ENCODE measurements around the gene TLR10.

Gene TLR10

GRCh38 chr4:38752372-38752940 lies 30.3 kb downstream of the TLR10 start:
- H3K9me3 ChIP-seq (ENCODE audit: control insufficient read depth in 1 of 2, low read length in 2 of 2): peaks cover 0 to 2% of the 10 kb centered on the region in 2 donors
- no peak overlapping the region for H3K4me3 ChIP-seq (ENCODE audit: low read depth in 1 of 2, low read length in 2 of 2)
- no peak overlapping the region for H3K27ac ChIP-seq (ENCODE audit: low read depth, low read length)
- peaks cover 0 to 11% of the 10 kb centered on the region in 2 donors for H3K4me1 ChIP-seq (ENCODE audit: control insufficient read depth in 1 of 2, insufficient read depth in 2 of 2, low read length in 2 of 2)
- H3K27me3 ChIP-seq (ENCODE audit: control insufficient read depth in 1 of 2, insufficient read depth in 2 of 2, low read length in 2 of 2): no peaks in the 10 kb centered on the region
- H3K36me3 ChIP-seq (ENCODE audit: control insufficient read depth in 1 of 2, insufficient read depth in 2 of 2, low read length in 2 of 2): no peaks in the 10 kb centered on the region
- H3K9ac ChIP-seq (ENCODE audit: low read depth in 1 of 2, low read length in 2 of 2): no peak overlapping the region

GRCh38 chr4:38751341-38752010 lies 31.3 kb downstream of the TLR10 start:
- Histone ChIP-seq H3K4me3 (ENCODE audit: low read depth in 1 of 2, low read length in 2 of 2) (no peak overlapping the region), H3K27ac (ENCODE audit: low read depth, low read length) (no peak overlapping the region), H3K27me3 (ENCODE audit: control insufficient read depth in 1 of 2, insufficient read depth in 2 of 2, low read length in 2 of 2) (no peaks in the 10 kb centered on the region), H3K9ac (ENCODE audit: low read depth in 1 of 2, low read length in 2 of 2) (no peak overlapping the region), H3K36me3 (ENCODE audit: control insufficient read depth in 1 of 2, insufficient read depth in 2 of 2, low read length in 2 of 2) (no peaks in the 10 kb centered on the region), H3K4me1 (ENCODE audit: control insufficient read depth in 1 of 2, insufficient read depth in 2 of 2, low read length in 2 of 2) (peaks cover 0 to 11% of the 10 kb centered on the region in 2 donors), H3K9me3 (ENCODE audit: control insufficient read depth in 1 of 2, low read length in 2 of 2) (peaks cover 0 to 4% of the 10 kb centered on the region in 2 donors)

GRCh38 chr4:38749336-38749735 lies 33.5 kb downstream of the TLR10 start:
- H3K4me3 ChIP-seq (ENCODE audit: low read depth in 1 of 2, low read length in 2 of 2): no peak overlapping the region
- H3K9ac ChIP-seq (ENCODE audit: low read depth in 1 of 2, low read length in 2 of 2): no peak overlapping the region
- no peaks in the 10 kb centered on the region for H3K27me3 ChIP-seq (ENCODE audit: control insufficient read depth in 1 of 2, insufficient read depth in 2 of 2, low read length in 2 of 2)
- H3K4me1 ChIP-seq (ENCODE audit: control insufficient read depth in 1 of 2, insufficient read depth in 2 of 2, low read length in 2 of 2): peaks cover 0 to 11% of the 10 kb centered on the region in 2 donors
- H3K36me3 ChIP-seq (ENCODE audit: control insufficient read depth in 1 of 2, insufficient read depth in 2 of 2, low read length in 2 of 2): no peaks in the 10 kb centered on the region
- H3K9me3 ChIP-seq (ENCODE audit: control insufficient read depth in 1 of 2, low read length in 2 of 2): peaks cover 0 to 4% of the 10 kb centered on the region in 2 donors
- H3K27ac ChIP-seq (ENCODE audit: low read depth, low read length): no peak overlapping the region

GRCh38 chr4:38747629-38748028 lies 35.2 kb downstream of the TLR10 start:
- Histone ChIP-seq H3K4me1 (ENCODE audit: control insufficient read depth in 1 of 2, insufficient read depth in 2 of 2, low read length in 2 of 2) (peaks cover 0 to 11% of the 10 kb centered on the region in 2 donors), H3K27me3 (ENCODE audit: control insufficient read depth in 1 of 2, insufficient read depth in 2 of 2, low read length in 2 of 2) (no peaks in the 10 kb centered on the region), H3K27ac (ENCODE audit: low read depth, low read length) (no peak overlapping the region), H3K4me3 (ENCODE audit: low read depth in 1 of 2, low read length in 2 of 2) (no peak overlapping the region), H3K9ac (ENCODE audit: low read depth in 1 of 2, low read length in 2 of 2) (no peak overlapping the region), H3K36me3 (ENCODE audit: control insufficient read depth in 1 of 2, insufficient read depth in 2 of 2, low read length in 2 of 2) (no peaks in the 10 kb centered on the region), H3K9me3 (ENCODE audit: control insufficient read depth in 1 of 2, low read length in 2 of 2) (peaks cover 0 to 4% of the 10 kb centered on the region in 2 donors)

GRCh38 chr4:38745881-38746280 lies 36.9 kb downstream of the TLR10 start:
- Histone ChIP-seq H3K4me3 (ENCODE audit: low read depth in 1 of 2, low read length in 2 of 2) (no peak overlapping the region), H3K27me3 (ENCODE audit: control insufficient read depth in 1 of 2, insufficient read depth in 2 of 2, low read length in 2 of 2) (no peaks in the 10 kb centered on the region), H3K9ac (ENCODE audit: low read depth in 1 of 2, low read length in 2 of 2) (no peak overlapping the region), H3K4me1 (ENCODE audit: control insufficient read depth in 1 of 2, insufficient read depth in 2 of 2, low read length in 2 of 2) (no peaks in the 10 kb centered on the region), H3K27ac (ENCODE audit: low read depth, low read length) (no peak overlapping the region), H3K9me3 (ENCODE audit: control insufficient read depth in 1 of 2, low read length in 2 of 2) (peaks cover 0 to 4% of the 10 kb centered on the region in 2 donors), H3K36me3 (ENCODE audit: control insufficient read depth in 1 of 2, insufficient read depth in 2 of 2, low read length in 2 of 2) (no peaks in the 10 kb centered on the region)

GRCh38 chr4:38743866-38744265 lies 38.9 kb downstream of the TLR10 start:
- no peaks in the 10 kb centered on the region for H3K36me3 ChIP-seq (ENCODE audit: control insufficient read depth in 1 of 2, insufficient read depth in 2 of 2, low read length in 2 of 2)
- H3K9me3 ChIP-seq (ENCODE audit: control insufficient read depth in 1 of 2, low read length in 2 of 2): peaks cover 0 to 4% of the 10 kb centered on the region in 2 donors
- no peak overlapping the region for H3K9ac ChIP-seq (ENCODE audit: low read depth in 1 of 2, low read length in 2 of 2)
- H3K4me3 ChIP-seq (ENCODE audit: low read depth in 1 of 2, low read length in 2 of 2): no peak overlapping the region
- no peaks in the 10 kb centered on the region for H3K4me1 ChIP-seq (ENCODE audit: control insufficient read depth in 1 of 2, insufficient read depth in 2 of 2, low read length in 2 of 2)
- H3K27ac ChIP-seq (ENCODE audit: low read depth, low read length): no peak overlapping the region
- no peaks in the 10 kb centered on the region for H3K27me3 ChIP-seq (ENCODE audit: control insufficient read depth in 1 of 2, insufficient read depth in 2 of 2, low read length in 2 of 2)

GRCh38 chr4:38740303-38740702 lies 42.5 kb downstream of the TLR10 start:
- H3K9me3 ChIP-seq (ENCODE audit: control insufficient read depth in 1 of 2, low read length in 2 of 2): no peaks in the 10 kb centered on the region
- H3K27ac ChIP-seq (ENCODE audit: low read depth, low read length): no peak overlapping the region
- no peaks in the 10 kb centered on the region for H3K36me3 ChIP-seq (ENCODE audit: control insufficient read depth in 1 of 2, insufficient read depth in 2 of 2, low read length in 2 of 2)
- H3K9ac ChIP-seq (ENCODE audit: low read depth in 1 of 2, low read length in 2 of 2): no peak overlapping the region
- H3K4me3 ChIP-seq (ENCODE audit: low read depth in 1 of 2, low read length in 2 of 2): no peak overlapping the region
- no peaks in the 10 kb centered on the region for H3K4me1 ChIP-seq (ENCODE audit: control insufficient read depth in 1 of 2, insufficient read depth in 2 of 2, low read length in 2 of 2)
- no peaks in the 10 kb centered on the region for H3K27me3 ChIP-seq (ENCODE audit: control insufficient read depth in 1 of 2, insufficient read depth in 2 of 2, low read length in 2 of 2)

GRCh38 chr4:38738940-38739803 lies 43.6 kb downstream of the TLR10 start:
- Histone ChIP-seq H3K27me3 (ENCODE audit: control insufficient read depth in 1 of 2, insufficient read depth in 2 of 2, low read length in 2 of 2) (no peaks in the 10 kb centered on the region), H3K4me3 (ENCODE audit: low read depth in 1 of 2, low read length in 2 of 2) (no peak overlapping the region), H3K4me1 (ENCODE audit: control insufficient read depth in 1 of 2, insufficient read depth in 2 of 2, low read length in 2 of 2) (no peaks in the 10 kb centered on the region), H3K9ac (ENCODE audit: low read depth in 1 of 2, low read length in 2 of 2) (no peak overlapping the region), H3K36me3 (ENCODE audit: control insufficient read depth in 1 of 2, insufficient read depth in 2 of 2, low read length in 2 of 2) (no peaks in the 10 kb centered on the region), H3K9me3 (ENCODE audit: control insufficient read depth in 1 of 2, low read length in 2 of 2) (no peaks in the 10 kb centered on the region), H3K27ac (ENCODE audit: low read depth, low read length) (no peak overlapping the region)

- Histone ChIP-seq H3K4me1 (ENCODE audit: control insufficient read depth in 1 of 2, insufficient read depth in 2 of 2, low read length in 2 of 2) (peaks cover 5% of the 10 kb centered on the region in 2 donors), H3K27me3 (ENCODE audit: control insufficient read depth in 1 of 2, insufficient read depth in 2 of 2, low read length in 2 of 2) (no peaks in the 10 kb centered on the region), H3K27ac (ENCODE audit: low read depth, low read length) (no peak overlapping the region), H3K9ac (ENCODE audit: low read depth in 1 of 2, low read length in 2 of 2) (no peak overlapping the region), H3K9me3 (ENCODE audit: control insufficient read depth in 1 of 2, low read length in 2 of 2) (no peaks in the 10 kb centered on the region), H3K36me3 (ENCODE audit: control insufficient read depth in 1 of 2, insufficient read depth in 2 of 2, low read length in 2 of 2) (no peaks in the 10 kb centered on the region), H3K4me3 (ENCODE audit: low read depth in 1 of 2, low read length in 2 of 2) (no peak overlapping the region)
Measured at GRCh38 chr4:38735870-38736269, 46.9 kb downstream of the TLR10 start.

- Histone ChIP-seq H3K4me1 (ENCODE audit: control insufficient read depth in 1 of 2, insufficient read depth in 2 of 2, low read length in 2 of 2) (peaks cover 11% of the 10 kb centered on the region in 2 donors), H3K9ac (ENCODE audit: low read depth in 1 of 2, low read length in 2 of 2) (no peak overlapping the region), H3K27ac (ENCODE audit: low read depth, low read length) (no peak overlapping the region), H3K4me3 (ENCODE audit: low read depth in 1 of 2, low read length in 2 of 2) (no peak overlapping the region), H3K27me3 (ENCODE audit: control insufficient read depth in 1 of 2, insufficient read depth in 2 of 2, low read length in 2 of 2) (no peaks in the 10 kb centered on the region), H3K9me3 (ENCODE audit: control insufficient read depth in 1 of 2, low read length in 2 of 2) (no peaks in the 10 kb centered on the region), H3K36me3 (ENCODE audit: control insufficient read depth in 1 of 2, insufficient read depth in 2 of 2, low read length in 2 of 2) (no peaks in the 10 kb centered on the region)
Measured at GRCh38 chr4:38734911-38735310, 47.9 kb downstream of the TLR10 start.

Measured in duodenal mucosa (tissue), 2 donors.